OCI-LY1 (cell line): ENCODE data around the gene SLC4A7.

Experiments used
- H2AFZ ChIP-seq: fragments of 200-600 bp; sonication (generic), shearing (Covaris generic); 2 replicates; pipeline ENCODE4 v1.6.0; 2014; ENCODE audit warnings: antibody characterized with exemption, mild to moderate bottlenecking, low read length
- H3F3A ChIP-seq: fragments of 200-600 bp; sonication (generic), shearing (Covaris generic); 2 replicates; pipeline ENCODE4 v1.6.0; 2014; ENCODE audit warnings: mild to moderate bottlenecking, antibody characterized with exemption, low read length, moderate library complexity; ENCODE audit not compliant: insufficient read depth
- H3K27ac ChIP-seq: fragments of 200-600 bp; sonication (generic); 2 replicates; pipeline ENCODE4 v1.5.1; 2014; ENCODE audit warnings: low read length, mixed run types, mild to moderate bottlenecking, low read depth; ENCODE audit not compliant: poor library complexity, severe bottlenecking
- H3K27me3 ChIP-seq: fragments of 200-600 bp; sonication (generic); 2 replicates; pipeline ENCODE4 v1.6.0; 2014; ENCODE audit warnings: antibody characterized with exemption, mild to moderate bottlenecking, low read length, moderate library complexity; ENCODE audit not compliant: insufficient read depth
- H3K36me3 ChIP-seq: fragments of 200-600 bp; sonication (generic); 2 replicates; pipeline ENCODE4 v1.6.1; 2014; ENCODE audit warnings: mild to moderate bottlenecking, antibody characterized with exemption, low read length, moderate library complexity, mixed read lengths; ENCODE audit not compliant: insufficient read depth
- H3K4me1 ChIP-seq: fragments of 200-600 bp; sonication (generic); 2 replicates; pipeline ENCODE4 v1.5.1; 2014; ENCODE audit warnings: mild to moderate bottlenecking, low read length, moderate library complexity; ENCODE audit not compliant: insufficient read depth, severe bottlenecking
- H3K4me2 ChIP-seq: fragments of 200-600 bp; sonication (generic), shearing (Covaris generic); 2 replicates; pipeline ENCODE4 v1.6.1; 2014; ENCODE audit warnings: low read length
- H3K4me3 ChIP-seq: fragments of 200-600 bp; sonication (generic); 2 replicates; pipeline ENCODE4 v1.5.1; 2014; ENCODE audit warnings: low read length, low read depth, mild to moderate bottlenecking, mixed read lengths; ENCODE audit not compliant: poor library complexity, severe bottlenecking
- H3K79me2 ChIP-seq: fragments of 200-600 bp; shearing (Covaris generic); 2 replicates; pipeline ENCODE4 v1.6.1; 2016; ENCODE audit warnings: mixed run types, low read length, mixed read lengths; ENCODE audit not compliant: insufficient read depth
- H3K9ac ChIP-seq: fragments of 200-600 bp; sonication (generic), shearing (Covaris generic); 2 replicates; pipeline ENCODE4 v1.6.1; 2014; ENCODE audit warnings: mild to moderate bottlenecking, low read length, mixed read lengths
- H3K9me2 ChIP-seq: fragments of 200-600 bp; sonication (generic), shearing (Covaris generic); 2 replicates; pipeline ENCODE4 v1.6.1; 2014; ENCODE audit warnings: low read depth, mild to moderate bottlenecking, low read length, mixed read lengths
- H3K9me3 ChIP-seq: fragments of 200-600 bp; shearing (Covaris generic); 2 replicates; pipeline ENCODE4 v1.6.1; 2014; ENCODE audit warnings: low read length, mixed read lengths
- H4K20me1 ChIP-seq: fragments of 200-600 bp; sonication (generic), shearing (Covaris generic); 2 replicates; pipeline ENCODE4 v1.6.0; 2016; ENCODE audit warnings: mild to moderate bottlenecking, low read length; ENCODE audit not compliant: insufficient read depth
- CTCF ChIP-seq: fragments of 200-600 bp; sonication (generic), shearing (Covaris generic); IDR thresholded peaks from 2 replicates; pipeline ENCODE4 v1.5.1; 2017; ENCODE audit warnings: mild to moderate bottlenecking, antibody characterized with exemption, low read length, moderate library complexity, mixed read lengths
- EZH2 ChIP-seq: fragments of 200-600 bp; sonication (generic), shearing (Covaris generic); IDR thresholded peaks from 2 replicates; pipeline ENCODE4 v1.8.0; 2017; ENCODE audit warnings: borderline replicate concordance, mixed run types, mild to moderate bottlenecking, antibody characterized with exemption, low read length, moderate library complexity, mixed read lengths

Gene SLC4A7

DNA sequence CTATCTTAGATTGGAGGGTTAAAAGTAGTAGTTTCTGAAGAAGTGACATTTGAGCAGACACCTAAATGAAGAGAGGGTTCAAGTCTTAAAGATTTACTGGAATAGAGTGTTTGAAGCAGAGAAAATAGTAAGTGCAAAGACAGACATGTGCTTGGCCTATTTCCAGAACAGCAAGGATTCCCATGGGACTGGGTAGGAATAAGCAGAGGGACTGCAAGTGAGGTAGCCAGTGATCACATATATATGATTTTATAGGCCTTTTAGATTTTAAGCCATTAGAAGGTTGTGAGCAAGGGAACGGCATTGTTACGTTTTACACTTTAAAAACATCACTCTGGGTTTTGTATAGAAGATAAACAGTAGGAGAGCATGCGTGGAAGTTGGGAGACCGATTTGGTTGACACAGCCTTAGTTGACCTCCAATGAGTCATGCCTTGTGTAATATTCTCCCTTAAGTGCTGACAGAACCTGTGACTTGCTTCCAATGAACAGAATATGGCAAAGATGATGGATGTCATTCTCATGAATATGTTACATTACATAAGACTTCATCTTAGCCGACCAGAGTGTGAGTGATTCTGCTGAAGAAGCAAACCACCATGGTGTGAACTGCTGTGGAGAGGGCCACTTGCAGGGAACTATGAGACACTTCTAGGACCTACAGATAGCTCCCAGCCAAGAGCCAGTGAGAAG is 37.1 kb upstream of the SLC4A7 start:
- H3K4me2 ChIP-seq, result no peak overlapping the region
- H3K27ac ChIP-seq, result no peak overlapping the region
- no peaks in the 10 kb centered on the region for H3K4me1 ChIP-seq

DNA sequence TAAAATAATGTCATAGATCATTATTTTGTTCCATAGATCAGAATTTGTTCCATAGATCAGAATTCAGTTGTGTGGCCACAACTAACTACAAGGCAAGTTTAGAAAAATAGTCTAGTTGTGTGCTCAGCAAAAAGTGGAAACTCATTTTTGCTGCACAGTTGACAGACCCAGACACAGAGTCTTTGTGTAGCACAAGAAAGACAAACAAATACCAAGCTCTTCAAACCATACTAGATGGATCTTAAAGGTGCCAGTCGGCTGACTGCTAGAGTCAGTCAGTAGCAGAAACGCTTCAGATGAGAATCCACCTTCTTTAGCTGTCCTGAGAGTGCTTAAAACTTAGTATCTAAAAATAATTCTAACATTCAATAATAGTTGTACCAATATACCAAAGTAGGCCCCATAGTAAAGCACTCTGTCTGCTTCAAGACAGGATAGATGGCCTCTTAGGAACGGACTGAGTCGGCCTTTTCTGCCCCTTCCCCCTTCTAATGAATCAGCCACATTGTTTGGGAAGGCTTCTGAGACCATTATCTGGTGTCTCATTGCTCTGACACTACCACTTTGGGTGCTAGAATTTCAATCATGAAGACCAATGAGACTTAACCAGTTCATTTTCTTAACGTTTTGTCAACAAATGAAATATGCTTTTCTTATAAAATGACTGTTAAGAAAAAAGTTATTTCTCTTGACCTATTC is 27.7 kb upstream of the SLC4A7 start:
- H3K9ac ChIP-seq, result no peak overlapping the region
- no peaks in the 10 kb centered on the region for H3K27me3 ChIP-seq
- H3K9me3 ChIP-seq, result no peaks in the 10 kb centered on the region
- no peaks in the 10 kb centered on the region for H3K9me2 ChIP-seq
- H3K36me3 ChIP-seq, result no peaks in the 10 kb centered on the region
- H3K4me3 ChIP-seq, result no peak overlapping the region
- no peak for TF ChIP-seq EZH2
- TF ChIP-seq CTCF, result no peak
- H3K79me2 ChIP-seq, result no peaks in the 10 kb centered on the region
- H3K4me2 ChIP-seq, result no peak overlapping the region
- H2AFZ ChIP-seq, result no peak overlapping the region
- H3F3A ChIP-seq, result no peaks in the 10 kb centered on the region
- H3K27ac ChIP-seq, result no peak overlapping the region
- no peaks in the 10 kb centered on the region for H3K4me1 ChIP-seq
- H4K20me1 ChIP-seq, result no peaks in the 10 kb centered on the region

More for the DNA sequence above, 37.1 kb upstream of the SLC4A7 start:
- no peaks in the 10 kb centered on the region for H4K20me1 ChIP-seq
- H3K27me3 ChIP-seq, result 0 out of 2 replicates have a peak, but pooled peaks cover 4% of the 10 kb centered on the region
- no peak for TF ChIP-seq EZH2
- no peak for TF ChIP-seq CTCF
- no peaks in the 10 kb centered on the region for H3K9me3 ChIP-seq
- H3K9me2 ChIP-seq, result no peaks in the 10 kb centered on the region
- no peaks in the 10 kb centered on the region for H3K36me3 ChIP-seq
- no peak overlapping the region for H3K9ac ChIP-seq
- no peaks in the 10 kb centered on the region for H3K79me2 ChIP-seq
- H3K4me3 ChIP-seq, result no peak overlapping the region
- no peaks in the 10 kb centered on the region for H3F3A ChIP-seq
- no peak overlapping the region for H2AFZ ChIP-seq

GRCh38 chr3:27509376-27509775 is 25.2 kb upstream of the SLC4A7 start:
- H3K9me3 ChIP-seq, result no peaks in the 10 kb centered on the region
- H3K36me3 ChIP-seq, result no peaks in the 10 kb centered on the region
- no peaks in the 10 kb centered on the region for H3K4me1 ChIP-seq
- H3F3A ChIP-seq, result no peaks in the 10 kb centered on the region
- TF ChIP-seq CTCF, result no peak
- TF ChIP-seq EZH2, result no peak
- no peak overlapping the region for H2AFZ ChIP-seq
- no peaks in the 10 kb centered on the region for H3K79me2 ChIP-seq
- H4K20me1 ChIP-seq, result no peaks in the 10 kb centered on the region
- no peak overlapping the region for H3K9ac ChIP-seq
- H3K27ac ChIP-seq, result no peak overlapping the region
- no peaks in the 10 kb centered on the region for H3K9me2 ChIP-seq
- H3K4me2 ChIP-seq, result no peak overlapping the region
- no peaks in the 10 kb centered on the region for H3K27me3 ChIP-seq
- H3K4me3 ChIP-seq, result no peak overlapping the region
